OCI-LY1 (cell line): ENCODE measurements around the gene DAAM2.

ENCODE experiments used
- CTCF ChIP-seq: fragments of 200-600 bp; sonication (generic), shearing (Covaris generic); IDR thresholded peaks from 2 replicates; pipeline ENCODE4 v1.5.1; 2017; ENCODE audit warnings: mild to moderate bottlenecking, antibody characterized with exemption, low read length, moderate library complexity, mixed read lengths
- EZH2 ChIP-seq: fragments of 200-600 bp; sonication (generic), shearing (Covaris generic); IDR thresholded peaks from 2 replicates; pipeline ENCODE4 v1.8.0; 2017; ENCODE audit warnings: borderline replicate concordance, mixed run types, mild to moderate bottlenecking, antibody characterized with exemption, low read length, moderate library complexity, mixed read lengths

DNA sequence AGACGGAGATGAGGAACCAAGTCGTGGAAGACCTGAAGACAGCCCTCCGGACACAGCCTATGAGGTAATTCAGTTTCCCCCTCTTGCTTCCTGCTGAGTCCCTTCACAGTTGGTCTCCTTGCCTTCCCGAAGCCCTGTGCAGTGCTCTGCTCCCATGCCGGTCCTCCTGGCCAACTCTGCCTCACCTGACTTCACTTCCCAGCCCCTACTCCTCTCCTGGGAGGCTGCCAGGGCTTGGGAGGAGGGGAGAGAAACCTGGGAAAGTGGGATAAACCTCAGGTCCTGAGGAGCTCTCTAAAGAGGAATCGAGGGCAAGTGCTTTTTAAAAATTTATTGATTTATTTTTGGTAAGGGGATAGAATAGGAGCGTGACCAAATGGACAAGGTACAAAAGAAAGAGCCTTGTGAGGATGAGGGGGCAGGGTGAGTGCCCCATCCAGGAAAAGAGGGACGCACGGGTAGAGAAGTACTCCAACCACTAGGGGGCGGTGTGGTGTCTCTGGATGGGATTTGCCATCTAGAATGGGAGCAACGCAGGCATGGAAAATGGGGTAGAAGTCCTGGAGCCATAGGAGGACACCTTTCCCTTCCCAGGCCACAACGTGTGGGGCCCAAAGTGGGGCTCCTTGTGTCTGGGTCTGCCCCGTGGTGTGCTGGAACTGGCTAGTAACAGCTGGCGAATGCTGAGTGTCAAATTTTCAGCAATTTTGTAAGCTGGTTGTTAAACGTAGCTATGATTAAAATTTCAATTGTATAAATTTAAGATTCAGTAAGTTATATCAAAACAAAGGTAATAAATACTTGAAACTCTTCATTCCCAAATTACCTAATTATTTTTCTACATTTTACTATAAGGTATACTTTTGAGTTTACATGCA lies 73.1 kb downstream of the DAAM2 start:
- TF ChIP-seq CTCF, result peak; percentile 87
- TF ChIP-seq EZH2, result no peak
